Panc1 (cell line): Measurements from ENCODE around the gene BANF2.

ENCODE experiments used
- CTCF ChIP-seq: fragments of 450-650 bp; IDR thresholded peaks from 2 replicates; pipeline ENCODE4 v1.5.1; 2017; ENCODE audit warnings: mild to moderate bottlenecking
- POLR2AphosphoS5 ChIP-seq: IDR thresholded peaks from 2 replicates; pipeline ENCODE4 v1.6.1; 2012; ENCODE audit warnings: mild to moderate bottlenecking, low read depth, low read length, moderate library complexity

- no peak for TF ChIP-seq CTCF
- TF ChIP-seq POLR2AphosphoS5: no peak
These were observed 75.8 kb downstream of the BANF2 start for GRCh38 chr20:17775600-17775999.
